ENCODE data around the gene CD320. TPM values are rescaled to one million over a fixed set of nuclear protein-coding genes. Genes with fewer than 3 reads are reported as not detected.

Gene CD320
- polyA plus RNA-seq, 1 experiment: 40.4 TPM

GRCh38 chr19:8334458-8335342 lies 26.5 kb upstream of the CD320 start:
- ChIA-PET CTCF (interaction anchor here (0.8 to 2.3 kb wide), 8 partner anchors 13 to 211 kb away, joined by 3 to 8 read pairs (median 3); partner anchors contain the start of genes NDUFA7 and RPS28), POLR2A (interaction anchor here (0.6 kb wide), 1 partner anchor 110 kb away, joined by 3 read pairs; the partner anchor contains the start of gene HNRNPM)
- TF ChIP-seq CTCF (IDR thresholded peaks at IDR 0.05; ENCODE audit: insufficient read depth, low read depth, low read length): no peak
- H3K36me3 ChIP-seq (ENCODE audit: control insufficient read depth, insufficient read depth, low read length): no peaks in the 10 kb centered on the region
- no peak for DNase-seq (ENCODE audit: low read depth)
- peaks cover 29% of the 10 kb centered on the region for H3K27me3 ChIP-seq (ENCODE audit: control insufficient read depth, insufficient read depth, low read length)
- no peak overlapping the region for H3K4me3 ChIP-seq (ENCODE audit: low read depth, low read length)

- CTCF ChIA-PET: interaction anchor here (1.1 to 1.7 kb wide), 4 partner anchors 13 to 212 kb away, joined by 3 to 6 read pairs (median 4); partner anchors contain the start of genes NDUFA7 and RPS28
- POLR2A ChIA-PET: interaction anchor here (0.6 kb wide), 1 partner anchor 111 kb away, joined by 3 read pairs; the partner anchor contains the start of gene HNRNPM
- no peak for DNase-seq (ENCODE audit: low read depth)
These were observed 25.8 kb upstream of the CD320 start for GRCh38 chr19:8333767-8334457.

GRCh38 chr19:8332976-8333766 lies 25.0 kb upstream of the CD320 start:
- CTCF ChIA-PET: interaction anchor here (1.1 to 1.7 kb wide), 4 partner anchors 12 to 213 kb away, joined by 3 to 6 read pairs (median 4); partner anchors contain the start of genes NDUFA7 and RPS28
- POLR2A ChIA-PET: no interaction called here
- no peak for DNase-seq (ENCODE audit: low read depth)
- no peaks in the 10 kb centered on the region for H3K36me3 ChIP-seq (ENCODE audit: control insufficient read depth, insufficient read depth, low read length)
- H3K4me3 ChIP-seq (ENCODE audit: low read depth, low read length): no peak overlapping the region
- H3K27me3 ChIP-seq (ENCODE audit: control insufficient read depth, insufficient read depth, low read length): peaks cover 29% of the 10 kb centered on the region
- TF ChIP-seq CTCF (IDR thresholded peaks at IDR 0.05; ENCODE audit: insufficient read depth, low read depth, low read length): no peak

More at GRCh38 chr19:8333767-8334457, 25.8 kb upstream of the CD320 start:
- no peaks in the 10 kb centered on the region for H3K36me3 ChIP-seq (ENCODE audit: control insufficient read depth, insufficient read depth, low read length)
- peaks cover 29% of the 10 kb centered on the region for H3K27me3 ChIP-seq (ENCODE audit: control insufficient read depth, insufficient read depth, low read length)
- TF ChIP-seq CTCF (IDR thresholded peaks at IDR 0.05; ENCODE audit: insufficient read depth, low read depth, low read length): no peak
- H3K4me3 ChIP-seq (ENCODE audit: low read depth, low read length): no peak overlapping the region

- CTCF ChIA-PET: interaction anchor here (1.2 kb wide), 1 partner anchor 72 kb away, joined by 3 read pairs; no protein-coding TSS in a partner anchor
- H3K4me3 ChIP-seq (ENCODE audit: low read depth, low read length): no peak overlapping the region
- DNase-seq (ENCODE audit: low read depth): no peak
- POLR2A ChIA-PET: no interaction called here
- TF ChIP-seq CTCF (IDR thresholded peaks at IDR 0.05; ENCODE audit: insufficient read depth, low read depth, low read length): no peak
- no peaks in the 10 kb centered on the region for H3K36me3 ChIP-seq (ENCODE audit: control insufficient read depth, insufficient read depth, low read length)
- peaks cover 25% of the 10 kb centered on the region for H3K27me3 ChIP-seq (ENCODE audit: control insufficient read depth, insufficient read depth, low read length)
These were observed 23.2 kb upstream of the CD320 start for GRCh38 chr19:8331263-8331845.
